Measurements from ENCODE around the gene SPECC1.
"Not testable (repeated sequence)": the region's sequence is repeated elsewhere in the genome, so short reads cannot be mapped to it uniquely, and the experiment has no call there.

Gene SPECC1

DNA sequence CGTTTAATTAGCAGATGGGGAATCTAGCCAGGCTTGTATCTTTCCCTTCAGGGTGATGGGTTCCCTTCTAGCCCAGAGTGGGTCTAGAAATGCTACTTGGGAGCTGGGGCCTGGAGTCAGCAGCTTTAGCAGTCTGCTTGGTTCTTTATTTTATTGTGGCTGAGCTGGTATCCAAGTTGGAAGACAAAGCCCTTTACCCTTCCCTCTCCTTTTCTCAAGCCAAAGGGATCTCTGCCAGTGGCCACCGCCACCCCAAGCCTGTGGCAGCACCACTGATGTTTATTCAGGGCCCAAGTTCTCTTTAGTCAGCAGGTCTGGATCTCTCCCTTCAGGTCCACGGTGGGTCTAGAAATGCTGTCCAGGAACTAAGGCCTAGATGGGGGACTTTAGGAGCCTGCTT lies 215.2 kb downstream of the SPECC1 start:
- peaks cover 16% of the 10 kb centered on the region for H3K36me3 ChIP-seq (ENCODE audit: insufficient read depth, insufficient read length, low read length)
- H3K4me3 ChIP-seq (ENCODE audit: insufficient read length, low read depth), result no peak overlapping the region
- no peaks in the 10 kb centered on the region for H3K4me1 ChIP-seq (ENCODE audit: insufficient read depth, insufficient read length)
- H3K27me3 ChIP-seq (ENCODE audit: insufficient read depth, insufficient read length), result no peaks in the 10 kb centered on the region
- H3K9me3 ChIP-seq (ENCODE audit: insufficient read depth, low read length), result no peaks in the 10 kb centered on the region
- DNase-seq (ENCODE audit: low read depth, low spot score), result no peak
- no peak for TF ChIP-seq ZNF274 (IDR thresholded peaks at IDR 0.05; ENCODE audit: low read depth, low read length)
- TF ChIP-seq SUZ12 (IDR thresholded peaks at IDR 0.05; ENCODE audit: extremely low read depth, insufficient read depth, insufficient read length), result no peak
- no peak for TF ChIP-seq YY1 (IDR thresholded peaks at IDR 0.05; ENCODE audit: insufficient read depth, insufficient read length)
- H3K9ac ChIP-seq (ENCODE audit: insufficient read length, low read depth), result no peak overlapping the region

DNA sequence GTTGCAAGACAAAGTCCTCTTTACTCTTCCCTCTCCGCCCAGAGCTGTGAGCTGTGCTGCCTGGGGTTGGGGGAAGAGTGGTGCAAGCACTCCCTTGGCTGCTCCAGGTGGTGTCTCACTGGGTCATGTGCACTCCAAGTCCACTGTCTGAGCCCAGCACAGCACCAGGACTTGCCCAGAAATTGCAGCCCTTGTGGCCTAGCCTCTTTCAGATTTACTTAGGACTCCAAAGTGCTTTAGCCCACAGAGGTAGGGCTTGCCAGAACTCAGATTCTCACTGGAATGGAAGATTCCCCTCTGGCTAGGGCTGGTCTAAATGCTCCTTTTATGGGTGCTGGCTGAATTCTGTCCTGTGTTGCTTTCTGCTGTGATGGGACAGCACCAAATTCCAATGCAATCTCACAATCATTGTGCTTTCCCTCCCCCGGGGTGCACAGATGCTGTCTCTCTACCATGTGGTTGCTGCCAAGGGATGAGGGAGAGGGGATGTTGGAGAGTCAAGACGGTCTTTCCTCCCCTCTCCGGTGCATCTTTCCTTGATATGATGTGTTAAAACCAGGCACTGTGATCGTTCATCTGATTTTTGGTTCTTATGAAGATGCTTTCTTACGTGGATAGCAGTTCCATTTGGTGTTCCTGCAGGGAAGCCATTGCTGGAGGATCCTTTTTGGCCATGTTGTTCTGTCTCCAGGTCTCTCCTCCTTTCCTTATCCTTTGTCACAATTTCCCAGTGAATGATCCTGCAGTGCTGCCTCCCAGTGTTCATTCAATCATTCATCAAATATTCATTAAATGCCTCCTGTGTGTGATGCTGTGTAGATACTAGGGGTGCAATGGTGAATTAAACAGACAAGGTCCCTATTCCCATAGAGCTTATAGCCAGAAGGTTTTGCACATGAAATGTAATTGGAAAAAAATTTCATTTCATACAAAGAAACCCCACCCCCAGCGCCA lies 216.3 kb downstream of the SPECC1 start:
- H3K27me3 ChIP-seq (ENCODE audit: insufficient read depth, insufficient read length), result no peaks in the 10 kb centered on the region
- TF ChIP-seq ZNF274 (IDR thresholded peaks at IDR 0.05; ENCODE audit: low read depth, low read length), result no peak
- no peak for TF ChIP-seq YY1 (IDR thresholded peaks at IDR 0.05; ENCODE audit: insufficient read depth, insufficient read length)
- no peak for TF ChIP-seq SUZ12 (IDR thresholded peaks at IDR 0.05; ENCODE audit: extremely low read depth, insufficient read depth, insufficient read length)
- no peak overlapping the region for H3K9ac ChIP-seq (ENCODE audit: insufficient read length, low read depth)
- no peak for DNase-seq (ENCODE audit: low read depth, low spot score)
- H3K4me1 ChIP-seq (ENCODE audit: insufficient read depth, insufficient read length), result no peaks in the 10 kb centered on the region
- peaks cover 22% of the 10 kb centered on the region for H3K36me3 ChIP-seq (ENCODE audit: insufficient read depth, insufficient read length, low read length)
- H3K9me3 ChIP-seq (ENCODE audit: insufficient read depth, low read length), result no peaks in the 10 kb centered on the region
- H3K4me3 ChIP-seq (ENCODE audit: insufficient read length, low read depth), result no peak overlapping the region

- Histone ChIP-seq H3K27me3 (ENCODE audit: insufficient read depth, insufficient read length) (no peaks in the 10 kb centered on the region), H3K9me3 (ENCODE audit: insufficient read depth, low read length) (no peaks in the 10 kb centered on the region), H3K9ac (ENCODE audit: insufficient read length, low read depth) (no peak overlapping the region), H3K4me1 (ENCODE audit: insufficient read depth, insufficient read length) (peaks cover 4% of the 10 kb centered on the region), H3K4me3 (ENCODE audit: insufficient read length, low read depth) (no peak overlapping the region), H3K36me3 (ENCODE audit: insufficient read depth, insufficient read length, low read length) (peaks cover 35% of the 10 kb centered on the region)
- TF ChIP-seq SUZ12 (IDR thresholded peaks at IDR 0.05; ENCODE audit: extremely low read depth, insufficient read depth, insufficient read length) (no peak), ZNF274 (IDR thresholded peaks at IDR 0.05; ENCODE audit: low read depth, low read length) (no peak), YY1 (IDR thresholded peaks at IDR 0.05; ENCODE audit: insufficient read depth, insufficient read length) (no peak)
- peak; percentile 63 for DNase-seq (ENCODE audit: low read depth, low spot score)
Measured at GRCh38 chr17:20226814-20227482, 217.8 kb downstream of the SPECC1 start.

GRCh38 chr17:20227720-20228370 lies 218.7 kb downstream of the SPECC1 start:
- not testable (repeated sequence) for H3K9ac ChIP-seq (ENCODE audit: insufficient read length, low read depth); H3K4me3 ChIP-seq (ENCODE audit: insufficient read length, low read depth); H3K27me3 ChIP-seq (ENCODE audit: insufficient read depth, insufficient read length); DNase-seq (ENCODE audit: low read depth, low spot score); H3K4me1 ChIP-seq (ENCODE audit: insufficient read depth, insufficient read length); H3K9me3 ChIP-seq (ENCODE audit: insufficient read depth, low read length)
- peaks cover 44% of the 10 kb centered on the region for H3K36me3 ChIP-seq (ENCODE audit: insufficient read depth, insufficient read length, low read length)

DNA sequence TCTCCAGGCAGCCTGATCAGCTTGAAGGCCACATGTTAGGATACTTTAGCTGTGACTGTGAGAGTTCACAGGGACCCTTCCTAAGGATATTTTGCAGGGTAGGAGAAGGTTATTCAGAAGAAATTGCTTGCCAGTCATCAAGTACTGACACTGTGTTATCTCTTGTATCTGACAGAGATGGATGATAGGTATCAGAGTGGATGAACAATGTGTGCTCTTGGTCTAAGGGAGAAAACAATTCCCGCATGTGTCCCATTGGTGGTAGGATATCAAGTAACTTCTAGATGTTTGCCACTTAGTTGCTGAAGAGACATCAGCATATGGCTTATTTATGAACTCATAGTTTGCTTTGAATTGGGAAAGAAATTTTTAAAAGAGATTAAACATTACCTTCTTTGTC lies 219.3 kb downstream of the SPECC1 start:
- H3K36me3 ChIP-seq (ENCODE audit: insufficient read depth, insufficient read length, low read length), result peaks cover 48% of the 10 kb centered on the region
- peaks cover 4% of the 10 kb centered on the region for H3K4me1 ChIP-seq (ENCODE audit: insufficient read depth, insufficient read length)
- TF ChIP-seq YY1 (IDR thresholded peaks at IDR 0.05; ENCODE audit: insufficient read depth, insufficient read length), result no peak
- no peak for TF ChIP-seq ZNF274 (IDR thresholded peaks at IDR 0.05; ENCODE audit: low read depth, low read length)
- TF ChIP-seq SUZ12 (IDR thresholded peaks at IDR 0.05; ENCODE audit: extremely low read depth, insufficient read depth, insufficient read length), result no peak
- H3K9ac ChIP-seq (ENCODE audit: insufficient read length, low read depth), result no peak overlapping the region
- no peaks in the 10 kb centered on the region for H3K27me3 ChIP-seq (ENCODE audit: insufficient read depth, insufficient read length)
- no peak for DNase-seq (ENCODE audit: low read depth, low spot score)
- no peak overlapping the region for H3K4me3 ChIP-seq (ENCODE audit: insufficient read length, low read depth)
- H3K9me3 ChIP-seq (ENCODE audit: insufficient read depth, low read length), result no peaks in the 10 kb centered on the region

DNA sequence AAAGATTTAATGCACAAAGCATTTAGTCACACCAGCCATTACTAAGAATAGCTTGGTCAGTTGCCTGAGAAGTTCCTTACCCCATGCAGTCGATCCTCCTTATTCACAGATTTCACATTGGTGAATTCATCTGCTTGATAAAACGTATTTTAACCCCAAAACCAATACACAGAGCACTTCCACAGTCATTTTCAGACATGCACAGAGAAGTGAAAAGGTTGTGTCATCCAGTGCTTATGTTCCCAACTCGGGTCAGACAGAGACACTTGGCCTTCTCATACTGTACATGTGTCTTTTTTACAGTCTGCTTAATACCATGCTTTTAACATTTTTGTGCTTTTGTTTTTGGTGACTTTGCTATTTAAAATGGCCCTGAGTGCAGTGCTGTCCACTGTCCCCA lies 219.7 kb downstream of the SPECC1 start:
- no peak for TF ChIP-seq SUZ12 (IDR thresholded peaks at IDR 0.05; ENCODE audit: extremely low read depth, insufficient read depth, insufficient read length)
- no peak for TF ChIP-seq ZNF274 (IDR thresholded peaks at IDR 0.05; ENCODE audit: low read depth, low read length)
- no peak for TF ChIP-seq YY1 (IDR thresholded peaks at IDR 0.05; ENCODE audit: insufficient read depth, insufficient read length)
- Histone ChIP-seq H3K9ac (ENCODE audit: insufficient read length, low read depth) (no peak overlapping the region), H3K4me3 (ENCODE audit: insufficient read length, low read depth) (no peak overlapping the region), H3K9me3 (ENCODE audit: insufficient read depth, low read length) (no peaks in the 10 kb centered on the region), H3K4me1 (ENCODE audit: insufficient read depth, insufficient read length) (peaks cover 4% of the 10 kb centered on the region), H3K27me3 (ENCODE audit: insufficient read depth, insufficient read length) (no peaks in the 10 kb centered on the region), H3K36me3 (ENCODE audit: insufficient read depth, insufficient read length, low read length) (peaks cover 53% of the 10 kb centered on the region)
- DNase-seq (ENCODE audit: low read depth, low spot score), result no peak

DNA sequence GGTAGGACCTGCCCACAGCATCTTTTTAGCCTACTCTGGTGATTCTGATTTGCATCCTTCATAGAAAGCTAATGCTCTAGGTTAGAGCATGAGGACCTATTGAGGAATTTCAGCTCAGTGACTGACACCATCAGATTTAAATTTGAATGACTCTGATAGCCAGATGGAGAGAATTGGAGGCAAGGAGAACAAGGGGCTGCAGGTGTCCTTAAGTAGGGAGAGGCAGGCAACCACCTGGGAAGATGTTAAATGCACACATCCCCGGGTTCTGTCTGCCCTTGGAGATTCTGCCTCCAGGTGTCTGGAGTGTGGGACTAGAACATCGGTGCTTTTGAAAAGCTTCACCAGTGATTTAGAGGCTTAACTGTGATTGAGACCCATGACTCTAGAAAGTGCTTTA lies 221.8 kb downstream of the SPECC1 start:
- peaks cover 66% of the 10 kb centered on the region for H3K36me3 ChIP-seq (ENCODE audit: insufficient read depth, insufficient read length, low read length)
- TF ChIP-seq YY1 (IDR thresholded peaks at IDR 0.05; ENCODE audit: insufficient read depth, insufficient read length), result no peak

More for the DNA sequence above, 221.8 kb downstream of the SPECC1 start:
- Histone ChIP-seq H3K4me3 (ENCODE audit: insufficient read length, low read depth) (no peak overlapping the region), H3K4me1 (ENCODE audit: insufficient read depth, insufficient read length) (peaks cover 4% of the 10 kb centered on the region), H3K9me3 (ENCODE audit: insufficient read depth, low read length) (no peaks in the 10 kb centered on the region), H3K9ac (ENCODE audit: insufficient read length, low read depth) (no peak overlapping the region), H3K27me3 (ENCODE audit: insufficient read depth, insufficient read length) (no peaks in the 10 kb centered on the region)
- no peak for DNase-seq (ENCODE audit: low read depth, low spot score)

All from NT2/D1 (cell line).